ENCODE results near the gene MAPK8. TPM values are rescaled to one million over a fixed set of nuclear protein-coding genes. Genes with fewer than 3 reads are reported as not detected.

The MAPK8 gene
- total and polyA plus RNA-seq, 9 of the 15 experiments (the other 6 are each of a cell fraction or from before 2014, with no cell fraction given), result 6.4 to 159 (median 71.0) TPM

DNA sequence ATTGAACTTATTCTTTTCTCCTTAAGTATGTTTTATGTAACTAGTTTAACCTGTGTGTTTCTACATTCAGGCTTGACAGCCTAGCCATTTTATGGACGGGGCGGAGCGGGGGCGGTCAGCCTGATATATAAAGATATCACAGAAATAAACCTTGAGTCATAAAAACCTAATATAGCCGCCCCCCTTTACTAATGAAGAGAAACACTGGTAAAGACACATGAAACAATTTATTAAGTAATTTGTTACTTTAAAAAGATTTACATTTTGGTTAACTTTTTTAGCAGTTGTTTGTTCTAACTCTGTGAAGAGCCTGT is 84.0 kb downstream of the MAPK8 start (continued):
- TF ChIP-seq, protein P1, sequence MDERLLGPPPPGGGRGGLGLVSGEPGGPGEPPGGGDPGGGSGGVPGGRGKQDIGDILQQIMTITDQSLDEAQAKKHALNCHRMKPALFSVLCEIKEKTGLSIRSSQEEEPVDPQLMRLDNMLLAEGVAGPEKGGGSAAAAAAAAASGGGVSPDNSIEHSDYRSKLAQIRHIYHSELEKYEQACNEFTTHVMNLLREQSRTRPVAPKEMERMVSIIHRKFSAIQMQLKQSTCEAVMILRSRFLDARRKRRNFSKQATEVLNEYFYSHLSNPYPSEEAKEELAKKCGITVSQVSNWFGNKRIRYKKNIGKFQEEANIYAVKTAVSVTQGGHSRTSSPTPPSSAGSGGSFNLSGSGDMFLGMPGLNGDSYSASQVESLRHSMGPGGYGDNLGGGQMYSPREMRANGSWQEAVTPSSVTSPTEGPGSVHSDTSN (CRISPR knock-in tag; IDR thresholded peaks at IDR 0.05; ENCODE audit: low read depth), result no peak
- TF ChIP-seq, protein P1 (tag; conservative IDR thresholded peaks at IDR 0.05; ENCODE audit: low read depth), result no peak
- TF ChIP-seq SMARCA4 (IDR thresholded peaks at IDR 0.05) (no peak), CHCHD3 (CRISPR knock-in tag; IDR thresholded peaks at IDR 0.05) (no peak), ARID1B (IDR thresholded peaks at IDR 0.05) (no peak), POLR2A (conservative IDR thresholded peaks at IDR 0.05) (no peak), NCOR1 (IDR thresholded peaks at IDR 0.05) (no peak), SRSF9 (IDR thresholded peaks at IDR 0.05; ENCODE audit: borderline replicate concordance, low read depth, low read length) (no peak), MCM3 (IDR thresholded peaks at IDR 0.05) (no peak), DACH1 (IDR thresholded peaks at IDR 0.05; ENCODE audit: partially characterized antibody) (peak; percentile 5), ZNF232 (CRISPR knock-in tag; IDR thresholded peaks at IDR 0.05) (no peak), CREB1 (IDR thresholded peaks at IDR 0.05) (no peak), CREB1 (CRISPR knock-in tag; IDR thresholded peaks at IDR 0.05) (no peak), KLF6 (CRISPR knock-in tag; IDR thresholded peaks at IDR 0.05; ENCODE audit: borderline replicate concordance) (no peak), ZNF384 (IDR thresholded peaks at IDR 0.05; ENCODE audit: low read depth, low read length) (no peak), U2AF1 (optimal IDR thresholded peaks at IDR 0.05; ENCODE audit: low read depth, low read length) (no peak)
- TF ChIP-seq, protein P2, sequence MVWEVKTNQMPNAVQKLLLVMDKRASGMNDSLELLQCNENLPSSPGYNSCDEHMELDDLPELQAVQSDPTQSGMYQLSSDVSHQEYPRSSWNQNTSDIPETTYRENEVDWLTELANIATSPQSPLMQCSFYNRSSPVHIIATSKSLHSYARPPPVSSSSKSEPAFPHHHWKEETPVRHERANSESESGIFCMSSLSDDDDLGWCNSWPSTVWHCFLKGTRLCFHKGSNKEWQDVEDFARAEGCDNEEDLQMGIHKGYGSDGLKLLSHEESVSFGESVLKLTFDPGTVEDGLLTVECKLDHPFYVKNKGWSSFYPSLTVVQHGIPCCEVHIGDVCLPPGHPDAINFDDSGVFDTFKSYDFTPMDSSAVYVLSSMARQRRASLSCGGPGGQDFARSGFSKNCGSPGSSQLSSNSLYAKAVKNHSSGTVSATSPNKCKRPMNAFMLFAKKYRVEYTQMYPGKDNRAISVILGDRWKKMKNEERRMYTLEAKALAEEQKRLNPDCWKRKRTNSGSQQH (CRISPR knock-in tag; IDR thresholded peaks at IDR 0.05), result no peak
- TF ChIP-seq, protein P3, sequence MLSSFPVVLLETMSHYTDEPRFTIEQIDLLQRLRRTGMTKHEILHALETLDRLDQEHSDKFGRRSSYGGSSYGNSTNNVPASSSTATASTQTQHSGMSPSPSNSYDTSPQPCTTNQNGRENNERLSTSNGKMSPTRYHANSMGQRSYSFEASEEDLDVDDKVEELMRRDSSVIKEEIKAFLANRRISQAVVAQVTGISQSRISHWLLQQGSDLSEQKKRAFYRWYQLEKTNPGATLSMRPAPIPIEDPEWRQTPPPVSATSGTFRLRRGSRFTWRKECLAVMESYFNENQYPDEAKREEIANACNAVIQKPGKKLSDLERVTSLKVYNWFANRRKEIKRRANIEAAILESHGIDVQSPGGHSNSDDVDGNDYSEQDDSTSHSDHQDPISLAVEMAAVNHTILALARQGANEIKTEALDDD (IDR thresholded peaks at IDR 0.05), result peak; percentile 33; the same call in 1 of the 2 replicates
- TF ChIP-seq, protein P4, sequence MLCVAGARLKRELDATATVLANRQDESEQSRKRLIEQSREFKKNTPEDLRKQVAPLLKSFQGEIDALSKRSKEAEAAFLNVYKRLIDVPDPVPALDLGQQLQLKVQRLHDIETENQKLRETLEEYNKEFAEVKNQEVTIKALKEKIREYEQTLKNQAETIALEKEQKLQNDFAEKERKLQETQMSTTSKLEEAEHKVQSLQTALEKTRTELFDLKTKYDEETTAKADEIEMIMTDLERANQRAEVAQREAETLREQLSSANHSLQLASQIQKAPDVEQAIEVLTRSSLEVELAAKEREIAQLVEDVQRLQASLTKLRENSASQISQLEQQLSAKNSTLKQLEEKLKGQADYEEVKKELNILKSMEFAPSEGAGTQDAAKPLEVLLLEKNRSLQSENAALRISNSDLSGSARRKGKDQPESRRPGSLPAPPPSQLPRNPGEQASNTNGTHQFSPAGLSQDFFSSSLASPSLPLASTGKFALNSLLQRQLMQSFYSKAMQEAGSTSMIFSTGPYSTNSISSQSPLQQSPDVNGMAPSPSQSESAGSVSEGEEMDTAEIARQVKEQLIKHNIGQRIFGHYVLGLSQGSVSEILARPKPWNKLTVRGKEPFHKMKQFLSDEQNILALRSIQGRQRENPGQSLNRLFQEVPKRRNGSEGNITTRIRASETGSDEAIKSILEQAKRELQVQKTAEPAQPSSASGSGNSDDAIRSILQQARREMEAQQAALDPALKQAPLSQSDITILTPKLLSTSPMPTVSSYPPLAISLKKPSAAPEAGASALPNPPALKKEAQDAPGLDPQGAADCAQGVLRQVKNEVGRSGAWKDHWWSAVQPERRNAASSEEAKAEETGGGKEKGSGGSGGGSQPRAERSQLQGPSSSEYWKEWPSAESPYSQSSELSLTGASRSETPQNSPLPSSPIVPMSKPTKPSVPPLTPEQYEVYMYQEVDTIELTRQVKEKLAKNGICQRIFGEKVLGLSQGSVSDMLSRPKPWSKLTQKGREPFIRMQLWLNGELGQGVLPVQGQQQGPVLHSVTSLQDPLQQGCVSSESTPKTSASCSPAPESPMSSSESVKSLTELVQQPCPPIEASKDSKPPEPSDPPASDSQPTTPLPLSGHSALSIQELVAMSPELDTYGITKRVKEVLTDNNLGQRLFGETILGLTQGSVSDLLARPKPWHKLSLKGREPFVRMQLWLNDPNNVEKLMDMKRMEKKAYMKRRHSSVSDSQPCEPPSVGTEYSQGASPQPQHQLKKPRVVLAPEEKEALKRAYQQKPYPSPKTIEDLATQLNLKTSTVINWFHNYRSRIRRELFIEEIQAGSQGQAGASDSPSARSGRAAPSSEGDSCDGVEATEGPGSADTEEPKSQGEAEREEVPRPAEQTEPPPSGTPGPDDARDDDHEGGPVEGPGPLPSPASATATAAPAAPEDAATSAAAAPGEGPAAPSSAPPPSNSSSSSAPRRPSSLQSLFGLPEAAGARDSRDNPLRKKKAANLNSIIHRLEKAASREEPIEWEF (CRISPR knock-in tag; IDR thresholded peaks at IDR 0.05), result no peak

Measured in K562 (cell line).